HepG2 (cell line): Measurements from ENCODE around the gene PHF19.

Experiments used
- CHD2 ChIP-seq: IDR thresholded peaks from 2 replicates; pipeline ENCODE4 v1.6.1; 2011; ENCODE audit warnings: low read depth, low read length, improper control_type of control experiment
- EZH2 ChIP-seq: conservative IDR thresholded peaks from 2 replicates; pipeline ENCODE4 v1.6.1; 2012; ENCODE audit warnings: mild to moderate bottlenecking, low read depth, low read length, moderate library complexity
- NFYB ChIP-seq: sonication (generic); formaldehyde crosslinking; IDR thresholded peaks from 2 replicates; pipeline ENCODE4 v1.4.0; 2020; ENCODE audit warnings: missing genetic modification reagents
- NONO ChIP-seq, 2 experiments: fragments of 450-650 bp in 1 of 2; sonication (generic) in 1 of 2; formaldehyde crosslinking in 1 of 2; IDR thresholded peaks in 1 of 2; conservative IDR thresholded peaks in 1 of 2; 2 replicates each; pipeline versions ENCODE4 v1.6.1 to v1.8.0; 2017 to 2022; ENCODE audit warnings: mild to moderate bottlenecking in 1 of 2, missing genetic modification reagents in 1 of 2, moderate library complexity in 1 of 2
- PBX2 ChIP-seq: IDR thresholded peaks from 2 replicates; pipeline ENCODE4 v1.6.1; 2016; ENCODE audit warnings: control low read depth
- POLR2A ChIP-seq, 2 experiments: IDR thresholded peaks; 2 replicates each; pipeline ENCODE4 v1.6.1; 2011; ENCODE audit warnings: low read depth in 2 of 2, low read length in 2 of 2, mild to moderate bottlenecking in 1 of 2, moderate library complexity in 1 of 2; ENCODE audit not compliant: insufficient read depth in 1 of 2
- RNF2 ChIP-seq: fragments of 450-650 bp; conservative IDR thresholded peaks from 2 replicates; pipeline ENCODE4 v1.6.1; 2016; ENCODE audit warnings: low read depth
- ZNF766 ChIP-seq: sonication (generic); formaldehyde crosslinking; IDR thresholded peaks from 2 replicates; pipeline ENCODE4 v1.5.0; 2020; ENCODE audit warnings: missing genetic modification reagents, borderline replicate concordance
- ZNF83 ChIP-seq: sonication (generic); formaldehyde crosslinking; IDR thresholded peaks from 2 replicates; pipeline ENCODE4 v1.4.0; 2020; ENCODE audit warnings: missing genetic modification reagents, mild to moderate bottlenecking, borderline replicate concordance
- TF ChIP-seq, protein P1 (sequence below): sonication (generic); formaldehyde crosslinking; IDR thresholded peaks from 2 replicates; pipeline ENCODE4 v1.5.0; 2020; ENCODE audit warnings: mild to moderate bottlenecking, missing genetic modification reagents, moderate library complexity
- TF ChIP-seq, protein P2 (sequence below): sonication (generic); formaldehyde crosslinking; IDR thresholded peaks from 2 replicates; pipeline ENCODE4 v1.8.1; 2023; ENCODE audit warnings: mild to moderate bottlenecking, missing genetic modification reagents
- TF ChIP-seq, protein P3 (sequence below): sonication (generic); formaldehyde crosslinking; IDR thresholded peaks from 2 replicates; pipeline ENCODE4 v1.4.0; 2020; ENCODE audit warnings: missing genetic modification reagents

GRCh38 chr9:120889606-120890271 lies 12.8 kb upstream of the PHF19 start:
- no peak for TF ChIP-seq POLR2A (IDR thresholded peaks at IDR 0.05; ENCODE audit: insufficient read depth in 1 of 2, low read depth in 2 of 2, low read length in 2 of 2)
- TF ChIP-seq NONO (IDR thresholded peaks at IDR 0.05): no peak
- no peak for TF ChIP-seq NONO (CRISPR knock-in tag; conservative IDR thresholded peaks at IDR 0.05)
- TF ChIP-seq CHD2: no peak
- TF ChIP-seq, protein P1, sequence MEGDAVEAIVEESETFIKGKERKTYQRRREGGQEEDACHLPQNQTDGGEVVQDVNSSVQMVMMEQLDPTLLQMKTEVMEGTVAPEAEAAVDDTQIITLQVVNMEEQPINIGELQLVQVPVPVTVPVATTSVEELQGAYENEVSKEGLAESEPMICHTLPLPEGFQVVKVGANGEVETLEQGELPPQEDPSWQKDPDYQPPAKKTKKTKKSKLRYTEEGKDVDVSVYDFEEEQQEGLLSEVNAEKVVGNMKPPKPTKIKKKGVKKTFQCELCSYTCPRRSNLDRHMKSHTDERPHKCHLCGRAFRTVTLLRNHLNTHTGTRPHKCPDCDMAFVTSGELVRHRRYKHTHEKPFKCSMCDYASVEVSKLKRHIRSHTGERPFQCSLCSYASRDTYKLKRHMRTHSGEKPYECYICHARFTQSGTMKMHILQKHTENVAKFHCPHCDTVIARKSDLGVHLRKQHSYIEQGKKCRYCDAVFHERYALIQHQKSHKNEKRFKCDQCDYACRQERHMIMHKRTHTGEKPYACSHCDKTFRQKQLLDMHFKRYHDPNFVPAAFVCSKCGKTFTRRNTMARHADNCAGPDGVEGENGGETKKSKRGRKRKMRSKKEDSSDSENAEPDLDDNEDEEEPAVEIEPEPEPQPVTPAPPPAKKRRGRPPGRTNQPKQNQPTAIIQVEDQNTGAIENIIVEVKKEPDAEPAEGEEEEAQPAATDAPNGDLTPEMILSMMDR: no peak
- no peak for TF ChIP-seq NFYB (CRISPR knock-in tag)
- TF ChIP-seq, protein P2, sequence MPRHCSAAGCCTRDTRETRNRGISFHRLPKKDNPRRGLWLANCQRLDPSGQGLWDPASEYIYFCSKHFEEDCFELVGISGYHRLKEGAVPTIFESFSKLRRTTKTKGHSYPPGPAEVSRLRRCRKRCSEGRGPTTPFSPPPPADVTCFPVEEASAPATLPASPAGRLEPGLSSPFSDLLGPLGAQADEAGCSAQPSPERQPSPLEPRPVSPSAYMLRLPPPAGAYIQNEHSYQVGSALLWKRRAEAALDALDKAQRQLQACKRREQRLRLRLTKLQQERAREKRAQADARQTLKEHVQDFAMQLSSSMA (CRISPR knock-in tag): no peak
- TF ChIP-seq ZNF83 (CRISPR knock-in tag): no peak
- no peak for TF ChIP-seq RNF2
- no peak for TF ChIP-seq PBX2 (CRISPR knock-in tag)
- TF ChIP-seq EZH2: no peak
- TF ChIP-seq, protein P3, sequence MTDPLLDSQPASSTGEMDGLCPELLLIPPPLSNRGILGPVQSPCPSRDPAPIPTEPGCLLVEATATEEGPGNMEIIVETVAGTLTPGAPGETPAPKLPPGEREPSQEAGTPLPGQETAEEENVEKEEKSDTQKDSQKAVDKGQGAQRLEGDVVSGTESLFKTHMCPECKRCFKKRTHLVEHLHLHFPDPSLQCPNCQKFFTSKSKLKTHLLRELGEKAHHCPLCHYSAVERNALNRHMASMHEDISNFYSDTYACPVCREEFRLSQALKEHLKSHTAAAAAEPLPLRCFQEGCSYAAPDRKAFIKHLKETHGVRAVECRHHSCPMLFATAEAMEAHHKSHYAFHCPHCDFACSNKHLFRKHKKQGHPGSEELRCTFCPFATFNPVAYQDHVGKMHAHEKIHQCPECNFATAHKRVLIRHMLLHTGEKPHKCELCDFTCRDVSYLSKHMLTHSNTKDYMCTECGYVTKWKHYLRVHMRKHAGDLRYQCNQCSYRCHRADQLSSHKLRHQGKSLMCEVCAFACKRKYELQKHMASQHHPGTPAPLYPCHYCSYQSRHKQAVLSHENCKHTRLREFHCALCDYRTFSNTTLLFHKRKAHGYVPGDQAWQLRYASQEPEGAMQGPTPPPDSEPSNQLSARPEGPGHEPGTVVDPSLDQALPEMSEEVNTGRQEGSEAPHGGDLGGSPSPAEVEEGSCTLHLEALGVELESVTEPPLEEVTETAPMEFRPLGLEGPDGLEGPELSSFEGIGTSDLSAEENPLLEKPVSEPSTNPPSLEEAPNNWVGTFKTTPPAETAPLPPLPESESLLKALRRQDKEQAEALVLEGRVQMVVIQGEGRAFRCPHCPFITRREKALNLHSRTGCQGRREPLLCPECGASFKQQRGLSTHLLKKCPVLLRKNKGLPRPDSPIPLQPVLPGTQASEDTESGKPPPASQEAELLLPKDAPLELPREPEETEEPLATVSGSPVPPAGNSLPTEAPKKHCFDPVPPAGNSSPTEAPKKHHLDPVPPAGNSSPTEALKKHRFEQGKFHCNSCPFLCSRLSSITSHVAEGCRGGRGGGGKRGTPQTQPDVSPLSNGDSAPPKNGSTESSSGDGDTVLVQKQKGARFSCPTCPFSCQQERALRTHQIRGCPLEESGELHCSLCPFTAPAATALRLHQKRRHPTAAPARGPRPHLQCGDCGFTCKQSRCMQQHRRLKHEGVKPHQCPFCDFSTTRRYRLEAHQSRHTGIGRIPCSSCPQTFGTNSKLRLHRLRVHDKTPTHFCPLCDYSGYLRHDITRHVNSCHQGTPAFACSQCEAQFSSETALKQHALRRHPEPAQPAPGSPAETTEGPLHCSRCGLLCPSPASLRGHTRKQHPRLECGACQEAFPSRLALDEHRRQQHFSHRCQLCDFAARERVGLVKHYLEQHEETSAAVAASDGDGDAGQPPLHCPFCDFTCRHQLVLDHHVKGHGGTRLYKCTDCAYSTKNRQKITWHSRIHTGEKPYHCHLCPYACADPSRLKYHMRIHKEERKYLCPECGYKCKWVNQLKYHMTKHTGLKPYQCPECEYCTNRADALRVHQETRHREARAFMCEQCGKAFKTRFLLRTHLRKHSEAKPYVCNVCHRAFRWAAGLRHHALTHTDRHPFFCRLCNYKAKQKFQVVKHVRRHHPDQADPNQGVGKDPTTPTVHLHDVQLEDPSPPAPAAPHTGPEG (CRISPR knock-in tag): no peak
- TF ChIP-seq ZNF766 (CRISPR knock-in tag): no peak
